ENCODE results near the gene NAPG.

DNA sequence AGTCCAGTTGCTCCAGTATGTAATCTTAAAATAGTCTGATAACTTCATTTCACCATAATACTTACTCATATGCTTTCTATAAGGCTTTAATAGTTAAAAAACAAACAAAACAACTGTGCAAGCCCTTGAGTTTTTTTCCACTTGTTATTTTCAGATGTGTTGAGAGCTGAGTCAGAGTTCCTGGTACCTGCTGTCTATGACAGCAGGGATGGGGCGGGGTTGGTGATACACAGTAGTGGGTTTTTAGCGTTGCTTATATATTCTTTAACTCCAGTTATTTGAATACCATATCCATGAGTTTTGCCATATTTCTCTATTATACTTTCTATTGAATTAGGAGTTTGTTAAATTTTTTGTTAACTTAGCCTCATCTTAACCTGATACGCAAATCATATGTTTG is 5.0 kb downstream of the NAPG start:
- TF ChIP-seq, protein P1, sequence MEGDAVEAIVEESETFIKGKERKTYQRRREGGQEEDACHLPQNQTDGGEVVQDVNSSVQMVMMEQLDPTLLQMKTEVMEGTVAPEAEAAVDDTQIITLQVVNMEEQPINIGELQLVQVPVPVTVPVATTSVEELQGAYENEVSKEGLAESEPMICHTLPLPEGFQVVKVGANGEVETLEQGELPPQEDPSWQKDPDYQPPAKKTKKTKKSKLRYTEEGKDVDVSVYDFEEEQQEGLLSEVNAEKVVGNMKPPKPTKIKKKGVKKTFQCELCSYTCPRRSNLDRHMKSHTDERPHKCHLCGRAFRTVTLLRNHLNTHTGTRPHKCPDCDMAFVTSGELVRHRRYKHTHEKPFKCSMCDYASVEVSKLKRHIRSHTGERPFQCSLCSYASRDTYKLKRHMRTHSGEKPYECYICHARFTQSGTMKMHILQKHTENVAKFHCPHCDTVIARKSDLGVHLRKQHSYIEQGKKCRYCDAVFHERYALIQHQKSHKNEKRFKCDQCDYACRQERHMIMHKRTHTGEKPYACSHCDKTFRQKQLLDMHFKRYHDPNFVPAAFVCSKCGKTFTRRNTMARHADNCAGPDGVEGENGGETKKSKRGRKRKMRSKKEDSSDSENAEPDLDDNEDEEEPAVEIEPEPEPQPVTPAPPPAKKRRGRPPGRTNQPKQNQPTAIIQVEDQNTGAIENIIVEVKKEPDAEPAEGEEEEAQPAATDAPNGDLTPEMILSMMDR (IDR thresholded peaks at IDR 0.05), result no peak
- TF ChIP-seq POLR2A (IDR thresholded peaks at IDR 0.05), result no peak
